Loucy (cell line): ENCODE measurements around the gene GNPTG.

Experiments used
- EZH2phosphoT487 ChIP-seq: fragments of 200-600 bp; IDR thresholded peaks from 2 replicates; pipeline ENCODE4 v1.6.1; 2018; ENCODE audit warnings: antibody characterized with exemption, mild to moderate bottlenecking, moderate library complexity, borderline replicate concordance
- TF ChIP-seq, protein P1 (sequence below): fragments of 200-600 bp; sonication (generic); conservative IDR thresholded peaks from 2 replicates; pipeline ENCODE4 v1.5.1; 2014; ENCODE audit warnings: mild to moderate bottlenecking, antibody characterized with exemption, low read length

DNA sequence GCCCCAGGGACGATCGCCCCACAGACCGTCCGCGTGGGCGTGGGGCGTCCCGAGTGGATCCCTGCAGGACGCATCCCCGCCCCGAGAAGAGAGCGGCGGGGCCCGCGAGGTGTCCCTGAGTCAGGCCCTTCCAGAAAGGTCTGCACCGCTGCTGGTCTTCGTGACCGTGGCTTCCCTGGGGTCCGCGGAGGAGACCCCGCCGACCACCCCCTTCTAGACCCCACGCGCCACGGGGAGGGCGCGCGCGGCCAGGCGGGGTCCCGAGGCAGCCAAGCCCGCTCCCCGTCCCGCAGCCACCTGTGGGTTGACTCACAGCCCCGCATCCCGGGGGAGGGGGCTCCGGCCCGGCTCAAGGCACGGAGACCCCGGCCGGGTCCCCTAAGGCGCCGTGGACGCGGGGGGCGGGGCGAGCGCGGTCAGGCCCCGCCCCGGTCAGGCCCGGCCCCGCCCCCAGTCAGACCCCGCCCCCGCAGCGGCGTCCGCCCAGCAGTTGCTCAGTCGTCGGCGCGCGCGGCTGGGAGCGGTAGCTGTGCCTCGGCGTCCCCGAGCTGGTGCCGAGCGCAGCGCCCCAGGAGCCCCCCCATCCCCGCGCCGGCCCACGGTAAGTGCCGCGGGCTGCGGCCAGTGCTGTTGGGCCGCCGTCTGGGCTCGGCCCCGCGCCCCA is 18.4 kb upstream of the GNPTG start, which contains the start of gene BAIAP3:
- TF ChIP-seq, protein P1, sequence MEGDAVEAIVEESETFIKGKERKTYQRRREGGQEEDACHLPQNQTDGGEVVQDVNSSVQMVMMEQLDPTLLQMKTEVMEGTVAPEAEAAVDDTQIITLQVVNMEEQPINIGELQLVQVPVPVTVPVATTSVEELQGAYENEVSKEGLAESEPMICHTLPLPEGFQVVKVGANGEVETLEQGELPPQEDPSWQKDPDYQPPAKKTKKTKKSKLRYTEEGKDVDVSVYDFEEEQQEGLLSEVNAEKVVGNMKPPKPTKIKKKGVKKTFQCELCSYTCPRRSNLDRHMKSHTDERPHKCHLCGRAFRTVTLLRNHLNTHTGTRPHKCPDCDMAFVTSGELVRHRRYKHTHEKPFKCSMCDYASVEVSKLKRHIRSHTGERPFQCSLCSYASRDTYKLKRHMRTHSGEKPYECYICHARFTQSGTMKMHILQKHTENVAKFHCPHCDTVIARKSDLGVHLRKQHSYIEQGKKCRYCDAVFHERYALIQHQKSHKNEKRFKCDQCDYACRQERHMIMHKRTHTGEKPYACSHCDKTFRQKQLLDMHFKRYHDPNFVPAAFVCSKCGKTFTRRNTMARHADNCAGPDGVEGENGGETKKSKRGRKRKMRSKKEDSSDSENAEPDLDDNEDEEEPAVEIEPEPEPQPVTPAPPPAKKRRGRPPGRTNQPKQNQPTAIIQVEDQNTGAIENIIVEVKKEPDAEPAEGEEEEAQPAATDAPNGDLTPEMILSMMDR = no peak
- no peak for TF ChIP-seq EZH2phosphoT487
